SK-N-SH (cell line): ENCODE data around the gene RMDN2.

Experiments used
- CTCF ChIP-seq: fragments of 200-600 bp; sonication (generic); IDR thresholded peaks from 2 replicates; pipeline ENCODE4 v1.6.1; 2017; ENCODE audit warnings: antibody characterized with exemption, mild to moderate bottlenecking, moderate library complexity
- EP300 ChIP-seq, 2 experiments: IDR thresholded peaks; 2 replicates each; pipeline versions ENCODE4 v1.4.0 to v1.6.1; 2012; ENCODE audit warnings: borderline replicate concordance in 1 of 2, low read depth in 1 of 2, low read length in 1 of 2
- MAX ChIP-seq: IDR thresholded peaks from 2 replicates; pipeline ENCODE4 v1.4.0; 2012; ENCODE audit warnings: low read depth
- POLR2AphosphoS5 ChIP-seq: IDR thresholded peaks from 2 replicates; pipeline ENCODE4 v1.6.1; 2012; ENCODE audit warnings: low read depth, low read length
- SMC3 ChIP-seq: IDR thresholded peaks from 2 replicates; pipeline ENCODE4 v1.6.1; 2012; ENCODE audit warnings: low read depth, low read length, improper control_type of control experiment

GRCh38 chr2:37993143-37993542 lies 68.1 kb downstream of the RMDN2 start:
- peak; percentile 27; the same call in 1 of the 2 replicates for TF ChIP-seq CTCF
- TF ChIP-seq SMC3: no peak
- TF ChIP-seq MAX: no peak
- no peak for TF ChIP-seq EP300 (IDR thresholded peaks at IDR 0.05; ENCODE audit: borderline replicate concordance in 1 of 2, low read depth in 1 of 2, low read length in 1 of 2)
- no peak for TF ChIP-seq POLR2AphosphoS5
